Panc1 (cell line): ENCODE measurements around the gene FAM13C. TPM values are rescaled to one million over a fixed set of nuclear protein-coding genes. Genes with fewer than 3 reads are reported as not detected.

Experiments used
- ATAC-seq: fragments of 200-7000 bp; cut with Tn5 transposase; 2 replicates; pipeline ENCODE4 v1.9.1; 2020; ENCODE audit warnings: mild to moderate bottlenecking, moderate library complexity
- Bru-seq: library from RNA; stranded (reverse); fragments of 400-500 nt; gene quantifications from one replicate; lab custom pipeline; 2021; lab: Mats Ljungman, UMichigan
- BruChase-seq, 2 experiments: library from RNA; stranded (reverse); fragments of 400-500 nt; gene quantifications; one replicate each; lab custom pipeline; 2021; lab: Mats Ljungman, UMichigan
- BruUV-seq: library from RNA; stranded (reverse); fragments of 400-500 nt; replicated peaks from 2 replicates; lab custom pipeline; 2021; lab: Mats Ljungman, UMichigan
- CTCF ChIA-PET: fragments of 300-600 bp; sonication (Branson Sonifier 250); formaldehyde crosslinking; loops from one replicate; lab custom pipeline; 2022; ENCODE audit warnings: antibody characterized with exemption; lab: Charles Lee
- POLR2A ChIA-PET: fragments of 300-600 bp; sonication (Branson Sonifier 250); formaldehyde crosslinking; loops from one replicate; lab custom pipeline; 2022; ENCODE audit warnings: antibody characterized with exemption; lab: Charles Lee
- DNase-seq: peaks from one replicate; pipeline ENCODE4 v3.0.0-alpha.2; 2010; ENCODE audit warnings: low read depth, low spot score
- H3K27ac ChIP-seq: 2 replicates; pipeline ENCODE4 v1.5.1; 2011; ENCODE audit warnings: mild to moderate bottlenecking, low read length, inconsistent platforms
- H3K27me3 ChIP-seq: fragments of 200-500 bp; sonication (Bioruptor generic); 2 replicates; pipeline ENCODE4 v1.6.0; 2014; ENCODE audit warnings: low read length, inconsistent platforms; ENCODE audit not compliant: control insufficient read depth, insufficient read depth
- H3K36me3 ChIP-seq: fragments of 200-500 bp; sonication (Bioruptor generic); 2 replicates; pipeline ENCODE4 v1.5.1; 2014; ENCODE audit warnings: inconsistent platforms, mild to moderate bottlenecking, low read length, moderate library complexity; ENCODE audit not compliant: control insufficient read depth, insufficient read depth
- H3K4me1 ChIP-seq: 2 replicates; pipeline ENCODE4 v1.5.1; 2011; ENCODE audit warnings: inconsistent platforms, mild to moderate bottlenecking, low read length, moderate library complexity; ENCODE audit not compliant: control insufficient read depth, insufficient read depth
- H3K4me3 ChIP-seq, 2 experiments: 2 replicates each; pipeline ENCODE4 v1.5.1; 2011 to 2012; ENCODE audit warnings: low read depth in 2 of 2, low read length in 2 of 2, mild to moderate bottlenecking in 2 of 2, inconsistent platforms in 1 of 2, moderate library complexity in 1 of 2
- H3K9me3 ChIP-seq: fragments of 200-500 bp; sonication (Bioruptor generic); 2 replicates; pipeline ENCODE4 v1.5.1; 2014; ENCODE audit warnings: low read depth, mild to moderate bottlenecking, inconsistent platforms, low read length, moderate library complexity; ENCODE audit not compliant: control insufficient read depth, insufficient read depth
- CTCF ChIP-seq: fragments of 450-650 bp; IDR thresholded peaks from 2 replicates; pipeline ENCODE4 v1.5.1; 2017; ENCODE audit warnings: mild to moderate bottlenecking
- POLR2AphosphoS5 ChIP-seq: IDR thresholded peaks from 2 replicates; pipeline ENCODE4 v1.6.1; 2012; ENCODE audit warnings: mild to moderate bottlenecking, low read depth, low read length, moderate library complexity
- REST ChIP-seq, 2 experiments: IDR thresholded peaks; 2 replicates each; pipeline ENCODE4 v1.6.1; 2011 to 2012; ENCODE audit warnings: low read depth in 2 of 2, control low read depth in 1 of 2, low read length in 1 of 2, mild to moderate bottlenecking in 1 of 2, moderate library complexity in 1 of 2; ENCODE audit not compliant: insufficient read depth in 1 of 2
- SIN3A ChIP-seq: IDR thresholded peaks from 2 replicates; pipeline ENCODE4 v1.6.1; 2012; ENCODE audit warnings: low read depth, mild to moderate bottlenecking, low read length, moderate library complexity, borderline replicate concordance; ENCODE audit not compliant: insufficient read depth
- TCF7L2 ChIP-seq: IDR thresholded peaks from 2 replicates; pipeline ENCODE4 v1.6.1; 2011; ENCODE audit warnings: mild to moderate bottlenecking, low read depth, low read length, inconsistent platforms
- in situ Hi-C: cut with HindIII; loops from 2 replicates; pipeline ENCODE4 v1.10.0; 2016; ENCODE audit warnings: low sequenced_read_pairs, low pct_unique_long_range_greater_than_20kb
- intact Hi-C: fragments of 100-400 bp; cut with micrococcal nuclease; formaldehyde crosslinking; loops from one replicate; pipeline ENCODE4 v1.10.0; 2022; ENCODE audit not compliant: unreplicated experiment
- long read RNA-seq: library from polyadenylated mRNA; unstranded; transcript quantifications from one replicate; pipeline ENCODE4 v2.0.0, GENCODE V29; 2021; ENCODE audit not compliant: unreplicated experiment
- polyA plus RNA-seq: library from polyadenylated mRNA; unstranded; fragments of >200 nt; gene quantifications from one replicate; pipeline ENCODE4 v1.2.1, GENCODE V29; 2012; ENCODE audit warnings: missing spikeins; ENCODE audit not compliant: insufficient read length
- total RNA-seq: library from RNA; stranded (reverse); gene quantifications from one replicate; pipeline ENCODE4 v1.2.1, GENCODE V29; 2021; ENCODE audit not compliant: unreplicated experiment

FAM13C gene
- not detected for total RNA-seq
- not detected for polyA plus RNA-seq
- percentile 4 among the genes with signal in this experiment for Bru-seq, nascent RNA
- BruChase-seq, experiment 1, labeled RNA remaining after a 2-hour chase, result percentile 1 among the genes with signal in this experiment
- BruChase-seq, experiment 2, labeled RNA remaining after a 6-hour chase, result percentile 2 among the genes with signal in this experiment
- long read RNA-seq, result 0 reads

GRCh38 chr10:59362144-59362958, at the start of gene FAM13C:
Gene FAM13C, minus strand, starts transcription at chr10:59362549. Its CDS starts 89 bp downstream, at chr10:59362460.
- H3K27ac ChIP-seq, result no peak within 1 kb of the TSS
- peaks cover 2% of the 10 kb centered on the region; the same call in 1 of the 2 replicates for H3K4me1 ChIP-seq
- peak; percentile 87 for ATAC-seq
- intact Hi-C loops, result no loop called here
- CTCF ChIA-PET, result no interaction called here
- TF ChIP-seq SIN3A (no peak), POLR2AphosphoS5 (no peak), CTCF (no peak), TCF7L2 (no peak), REST (IDR thresholded peaks at IDR 0.05; ENCODE audit: insufficient read depth in 1 of 2, low read depth in 2 of 2, low read length in 1 of 2) (no peak)
- in situ Hi-C loops, result no loop called here
- H3K36me3 ChIP-seq, result no peaks in the 10 kb centered on the region
- peak within 1 kb of the TSS; percentile 46 to 52 for H3K4me3 ChIP-seq
- no peaks in the 10 kb centered on the region for H3K9me3 ChIP-seq
- H3K27me3 ChIP-seq, result peaks cover 12% of the 10 kb centered on the region
- no TSS peak for BruUV-seq
- DNase-seq, result no peak
- POLR2A ChIA-PET, result interaction anchor here (0.6 kb wide), 1 partner anchor 14 kb away, joined by 3 read pairs; no protein-coding TSS in a partner anchor

- CTCF ChIA-PET, result no interaction called here
- no peaks in the 10 kb centered on the region for H3K4me1 ChIP-seq
- no peak overlapping the region for H3K27ac ChIP-seq
- no TSS peak for BruUV-seq
- ATAC-seq, result no peak
- no peak for TF ChIP-seq TCF7L2
- no peak for TF ChIP-seq CTCF
- no peak for TF ChIP-seq POLR2AphosphoS5
- TF ChIP-seq REST (IDR thresholded peaks at IDR 0.05; ENCODE audit: insufficient read depth in 1 of 2, low read depth in 2 of 2, low read length in 1 of 2), result no peak
- POLR2A ChIA-PET, result no interaction called here
- no peak overlapping the region for H3K4me3 ChIP-seq
- H3K27me3 ChIP-seq, result no peaks in the 10 kb centered on the region
- no peak for DNase-seq
- no peaks in the 10 kb centered on the region for H3K36me3 ChIP-seq
- intact Hi-C loops, result no loop called here
- in situ Hi-C loops, result no loop called here
- 0 out of 2 replicates have a peak, but pooled peaks cover 5% of the 10 kb centered on the region for H3K9me3 ChIP-seq
These were observed 42.9 kb upstream of the FAM13C start for GRCh38 chr10:59405235-59405634.
